SKM-1 treated with dmso at 0.1 percent for 144 hours (cell line): ENCODE data around the gene CUEDC2.
"Not testable (repeated sequence)": the region's sequence is repeated elsewhere in the genome, so short reads cannot be mapped to it uniquely, and the experiment has no call there.

Source experiments
- DNase-seq: peaks from one replicate; lab custom pipeline; 2025; ENCODE audit not compliant: unreplicated experiment; lab: John Stamatoyannopoulos, UW

CUEDC2 gene

DNA sequence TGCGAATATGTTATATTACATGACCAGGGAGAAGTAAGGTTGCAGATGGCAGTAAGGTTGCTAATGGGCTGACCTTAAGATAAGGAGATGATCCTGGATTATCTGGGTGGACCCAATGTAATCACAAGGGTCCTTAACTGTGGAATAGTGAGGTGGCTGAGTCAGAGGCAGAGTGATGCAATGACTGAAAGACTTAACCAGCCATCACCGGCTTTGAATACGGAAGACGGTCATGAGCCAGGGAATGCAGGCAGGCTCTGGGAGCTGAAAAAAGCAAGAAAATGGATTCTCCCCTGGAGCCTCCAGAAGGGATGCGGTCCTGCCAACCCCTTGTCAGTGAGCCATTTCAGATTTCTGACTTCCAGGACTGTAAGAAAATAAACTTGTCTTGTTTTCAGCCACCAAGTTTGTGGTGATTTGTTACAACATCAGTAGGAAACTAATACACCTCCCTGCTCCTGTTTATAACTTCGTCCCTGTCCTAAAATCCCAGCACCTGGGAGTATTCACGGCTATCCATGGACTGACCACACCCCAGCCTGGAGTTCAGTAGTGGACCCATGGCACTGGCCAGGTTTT is 23.6 kb upstream of the CUEDC2 start:
- no peak for DNase-seq

DNA sequence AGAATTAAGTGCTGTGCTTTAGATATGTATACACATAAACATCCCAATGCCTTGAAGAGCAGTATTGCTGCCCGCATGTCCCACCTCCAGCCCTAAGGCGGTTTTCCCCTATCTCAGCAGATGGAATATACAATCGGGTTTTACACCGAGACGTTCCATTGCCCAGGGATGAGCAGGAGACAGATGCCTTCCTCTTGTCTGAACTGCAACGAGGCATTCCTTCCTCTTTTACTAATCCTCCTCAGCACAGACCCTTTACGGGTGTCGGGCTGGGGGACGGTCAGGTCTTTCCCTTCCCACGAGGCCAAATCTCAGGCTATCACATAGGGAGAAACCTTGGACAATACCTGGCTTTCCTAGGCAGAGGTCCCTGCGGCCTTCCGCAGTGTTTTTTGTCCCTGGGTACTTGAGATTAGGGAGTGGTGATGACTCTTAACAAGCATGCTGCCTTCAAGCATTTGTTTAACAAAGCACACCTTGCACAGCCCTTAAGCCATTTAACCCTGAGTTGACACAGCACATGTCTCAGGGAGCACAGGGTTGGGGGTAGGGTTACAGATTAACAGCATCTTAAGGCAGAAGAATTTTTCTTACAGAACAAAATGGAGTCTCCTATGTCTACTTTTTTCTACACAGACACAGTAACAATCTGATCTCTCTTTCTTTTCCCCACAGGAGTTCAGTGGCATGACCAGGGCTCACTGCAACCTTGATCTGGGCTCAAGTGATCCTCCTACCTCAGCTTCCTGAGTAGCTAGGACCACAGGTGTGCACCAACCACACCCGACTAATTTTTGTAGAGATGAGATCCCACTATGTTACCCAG is 22.5 kb upstream of the CUEDC2 start:
- DNase-seq = not testable (repeated sequence)

DNA sequence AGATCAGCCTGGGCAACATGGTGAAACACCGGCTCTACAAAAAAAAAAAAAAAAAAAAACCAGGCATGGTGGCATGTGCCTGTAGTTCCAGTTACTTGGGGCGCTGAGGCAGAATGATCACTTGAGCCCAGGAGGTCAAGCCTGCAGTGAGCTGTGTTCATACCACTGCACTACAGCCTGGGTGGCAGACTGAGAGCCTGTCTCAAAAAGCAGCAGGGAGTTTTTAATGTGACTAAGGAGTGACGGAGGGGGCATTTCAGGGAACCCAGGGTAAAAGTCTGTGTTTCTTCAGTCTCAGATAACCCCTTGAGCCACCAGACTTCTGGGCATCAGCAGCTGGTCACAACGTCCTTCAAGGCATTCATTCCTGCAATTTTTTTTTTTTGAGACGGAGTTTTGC is 21.1 kb upstream of the CUEDC2 start:
- no peak for DNase-seq

GRCh38 chr10:102452672-102453340 is 20.4 kb upstream of the CUEDC2 start:
- DNase-seq = peak; percentile 92

- DNase-seq = no peak
Observed at GRCh38 chr10:102451105-102451969, 19.0 kb upstream of the CUEDC2 start, which contains the start of gene C10orf95. Gene C10orf95 (minus strand): TSS chr10:102451543. CDS start chr10:102451093, 450 bp downstream.

GRCh38 chr10:102450374-102451104 is 18.2 kb upstream of the CUEDC2 start:
- DNase-seq = peak; percentile 79

DNA sequence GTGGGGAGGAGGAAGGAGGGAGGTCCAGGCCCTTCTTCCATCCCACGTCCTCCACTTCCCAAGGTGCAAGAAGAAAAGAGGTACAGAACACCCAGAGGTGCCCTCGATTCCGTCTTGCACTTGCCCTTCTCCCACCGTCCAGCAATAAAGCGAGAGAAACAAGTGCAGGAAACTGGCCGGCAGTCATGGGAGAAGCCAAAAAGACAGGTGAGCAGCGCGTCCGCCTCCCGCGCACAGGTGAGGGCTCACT is 17.7 kb upstream of the CUEDC2 start:
- DNase-seq = no peak

DNA sequence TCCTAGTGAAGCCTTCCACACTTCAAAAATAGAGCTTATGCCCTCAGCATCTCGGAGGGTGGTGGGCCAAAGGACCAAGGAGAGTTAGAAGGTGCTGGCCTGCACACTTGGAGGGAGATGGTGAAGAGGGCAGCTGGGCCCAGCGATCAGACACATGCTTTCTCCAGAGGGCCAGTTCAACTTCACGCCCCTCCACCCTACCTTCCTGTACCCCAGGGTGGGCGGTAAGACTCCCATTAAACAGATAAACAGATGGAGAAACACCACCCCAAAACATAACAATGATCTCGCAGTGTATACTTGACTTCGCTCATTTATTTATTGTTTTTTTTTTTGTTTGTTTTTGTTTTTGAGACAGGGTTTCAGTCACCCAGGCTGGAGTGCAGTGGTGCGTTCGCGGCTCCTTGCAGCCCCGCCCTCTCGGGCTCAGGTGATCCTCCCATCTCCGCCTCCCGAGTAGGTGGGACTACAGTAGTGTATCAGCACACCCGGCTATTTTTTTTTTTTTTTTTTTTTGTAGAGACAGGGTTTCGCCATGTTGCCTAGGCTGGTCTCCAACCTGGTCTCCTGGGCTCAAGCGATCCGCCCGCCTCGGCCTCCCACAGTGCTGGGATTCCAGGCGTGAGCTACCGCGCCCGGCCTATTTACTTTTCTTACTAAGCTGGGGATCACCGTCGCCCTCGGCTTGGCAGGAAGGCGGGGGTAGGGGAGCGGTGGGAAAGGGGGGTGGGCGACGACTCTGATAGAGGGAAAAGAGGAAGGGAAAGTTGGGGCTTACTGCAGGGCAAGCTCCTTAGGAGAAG is 17.1 kb upstream of the CUEDC2 start:
- peak; percentile 34 for DNase-seq

DNA sequence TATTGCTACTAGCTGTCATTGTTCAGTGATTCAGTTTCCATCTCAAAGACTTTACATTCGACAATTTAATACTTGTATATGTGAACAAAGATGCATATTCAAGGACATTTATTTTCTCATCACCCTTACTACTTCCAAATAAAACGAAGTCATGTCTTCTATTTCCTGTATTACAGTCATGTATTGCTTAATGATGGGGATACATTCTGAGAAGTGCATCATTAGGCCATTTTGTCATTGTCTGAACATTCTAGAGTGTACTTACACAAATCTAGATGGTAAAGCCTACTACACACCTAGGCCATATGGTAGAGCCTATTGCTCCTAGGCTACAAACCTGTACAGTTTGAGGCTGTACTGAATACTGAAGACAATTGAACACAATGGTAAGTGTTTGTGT is 12.5 kb upstream of the CUEDC2 start:
- DNase-seq = no peak

GRCh38 chr10:102438374-102438773 is 6.0 kb upstream of the CUEDC2 start:
- DNase-seq = no peak

DNA sequence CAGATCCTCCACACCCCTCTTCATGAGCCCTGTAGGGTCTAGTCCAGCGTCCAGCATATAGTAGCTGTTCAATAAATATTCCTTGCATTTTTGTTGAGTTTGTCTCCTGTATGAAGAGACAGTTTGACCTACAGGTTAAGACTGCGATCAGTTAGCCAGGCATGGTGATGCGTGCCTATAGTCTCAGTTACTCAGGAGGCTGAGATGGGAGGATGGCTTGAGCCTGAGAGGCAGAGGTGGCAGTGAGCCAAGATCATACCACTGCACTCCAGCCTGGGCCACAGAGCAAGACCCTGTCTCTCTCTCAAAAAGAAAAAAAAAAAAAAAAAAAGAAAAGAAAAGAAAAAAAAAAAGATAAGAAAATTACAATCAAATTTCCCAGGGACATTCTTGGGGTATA is 5.1 kb upstream of the CUEDC2 start:
- DNase-seq = no peak

- no peak for DNase-seq
Observed at GRCh38 chr10:102436312-102436711, 3.9 kb upstream of the CUEDC2 start.

DNA sequence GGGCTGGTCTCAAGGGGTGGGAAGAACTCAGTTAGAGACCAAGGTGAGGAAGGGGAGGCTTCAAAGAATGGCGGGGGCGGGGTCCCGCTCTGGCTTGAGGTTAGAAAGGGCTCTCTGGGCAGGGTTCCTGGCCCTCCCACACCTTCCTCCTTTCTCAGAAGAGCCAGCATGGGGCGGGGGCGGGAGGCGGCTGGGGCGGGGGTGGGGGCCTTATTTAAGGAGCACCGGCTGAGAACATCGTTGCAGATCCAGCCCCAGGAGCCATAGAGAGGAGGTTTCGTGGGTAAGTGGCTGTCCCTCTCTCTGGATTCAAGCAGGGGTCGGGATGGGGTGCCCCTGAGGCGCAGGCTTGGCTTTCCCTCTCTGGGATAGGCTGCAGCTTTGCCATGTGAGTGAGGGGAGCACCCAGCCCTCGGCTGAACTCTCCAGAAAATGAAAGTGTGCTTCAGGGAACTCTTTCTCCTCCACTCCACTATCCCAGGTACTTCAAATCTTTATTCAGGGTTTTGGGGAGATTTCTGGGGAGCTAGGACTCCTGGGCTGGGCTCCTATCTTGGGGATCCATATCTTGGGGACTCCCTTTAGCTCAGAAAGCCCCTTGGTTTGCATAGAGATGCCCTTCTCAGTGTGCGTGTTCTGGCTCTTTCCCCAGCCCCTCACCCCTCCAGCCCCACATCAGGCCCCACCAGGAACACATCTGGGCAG is 3.3 kb upstream of the CUEDC2 start:
- DNase-seq = no peak

- DNase-seq = no peak
Observed at GRCh38 chr10:102435133-102435497, 2.7 kb upstream of the CUEDC2 start.

DNA sequence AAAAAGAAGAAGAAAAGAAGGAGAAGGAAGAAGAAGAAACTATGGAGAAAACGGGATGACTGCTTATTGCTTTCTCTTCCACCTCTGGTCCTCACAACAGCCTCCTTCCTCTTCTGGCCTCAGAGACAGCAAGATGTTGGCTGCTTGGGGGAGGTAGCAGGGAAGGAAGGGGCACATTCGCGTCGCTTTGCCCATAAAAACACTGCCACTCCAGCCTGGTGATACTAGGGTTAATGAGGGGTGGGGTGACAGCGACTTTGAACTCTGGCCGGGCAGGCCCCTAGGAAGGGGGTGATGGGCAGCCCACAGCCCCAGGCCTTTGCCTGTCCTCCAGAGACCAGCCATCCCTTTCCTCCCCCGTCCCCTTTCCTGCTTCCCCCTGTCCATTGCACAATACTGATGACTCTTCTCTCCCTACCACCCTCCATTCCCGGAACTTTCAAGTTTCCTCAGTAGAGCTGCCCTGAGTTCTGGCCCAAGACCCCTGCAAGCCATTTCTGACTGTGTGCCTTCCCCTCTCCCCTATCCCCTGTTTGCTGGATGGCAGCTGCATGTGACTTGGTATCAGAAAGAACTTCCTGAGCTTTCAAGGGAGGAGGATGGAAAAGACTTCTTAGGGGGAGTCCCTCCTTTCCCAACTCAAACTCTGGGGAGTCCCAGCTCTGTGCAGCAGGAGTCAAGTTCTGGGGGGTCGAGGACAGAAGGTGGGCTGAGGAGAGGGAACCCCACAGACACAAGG is 2.2 kb upstream of the CUEDC2 start:
- peak; percentile 17 for DNase-seq

DNA sequence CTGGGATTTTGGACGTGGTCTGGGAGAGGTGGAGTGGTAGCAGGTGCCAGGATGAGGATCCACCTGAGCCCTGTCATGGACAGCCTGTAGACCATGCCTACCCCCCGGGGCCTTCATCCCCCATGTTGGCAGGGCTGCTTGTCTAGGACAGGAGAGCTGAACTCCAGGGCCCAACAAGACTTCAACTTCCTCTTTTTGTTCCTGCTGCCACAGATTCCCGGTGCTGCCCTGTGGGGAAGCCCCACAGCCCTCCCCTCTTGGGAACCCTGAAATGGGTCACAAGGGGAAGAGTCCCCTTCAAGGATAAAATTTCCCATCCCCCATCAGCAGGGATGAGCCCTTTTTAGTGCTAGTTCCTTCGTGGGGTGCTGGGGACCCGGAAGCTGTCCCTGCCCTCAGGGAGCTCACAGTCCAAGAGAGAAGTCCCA is 1.3 kb upstream of the CUEDC2 start:
- DNase-seq = peak; percentile 48

DNA sequence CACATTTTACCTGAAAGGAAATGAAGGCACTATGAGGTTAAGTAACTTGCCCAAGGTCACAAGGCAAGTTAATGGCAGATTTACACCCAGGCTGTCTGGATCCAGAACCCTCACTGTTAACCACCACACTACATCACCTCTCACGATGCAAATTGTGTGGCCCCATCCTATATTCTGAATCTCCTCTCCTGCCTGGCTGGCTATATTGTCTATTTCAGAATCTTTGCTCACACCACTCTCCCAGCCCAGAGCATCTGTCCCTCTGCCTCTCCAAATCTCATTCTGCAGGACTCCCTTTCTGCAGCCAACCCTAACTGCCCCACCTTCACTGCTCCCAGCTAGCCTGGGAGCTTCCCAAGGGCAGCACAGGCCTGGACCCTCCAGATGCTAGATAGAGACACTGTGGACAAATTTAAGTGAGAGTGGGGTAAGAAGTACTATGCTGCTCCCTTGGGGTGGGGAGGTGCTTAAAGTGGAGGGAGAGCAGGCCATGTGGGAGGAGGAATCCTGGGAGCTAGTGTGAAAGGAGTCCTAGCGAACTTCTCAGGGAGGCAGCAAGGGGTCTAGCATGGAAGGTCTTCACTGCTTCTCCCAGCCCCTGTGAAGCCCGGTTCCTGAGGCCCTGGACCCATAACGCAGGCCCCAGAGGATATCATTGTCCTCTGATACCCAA is 786 bp downstream of the CUEDC2 start:
- DNase-seq = no peak

DNA sequence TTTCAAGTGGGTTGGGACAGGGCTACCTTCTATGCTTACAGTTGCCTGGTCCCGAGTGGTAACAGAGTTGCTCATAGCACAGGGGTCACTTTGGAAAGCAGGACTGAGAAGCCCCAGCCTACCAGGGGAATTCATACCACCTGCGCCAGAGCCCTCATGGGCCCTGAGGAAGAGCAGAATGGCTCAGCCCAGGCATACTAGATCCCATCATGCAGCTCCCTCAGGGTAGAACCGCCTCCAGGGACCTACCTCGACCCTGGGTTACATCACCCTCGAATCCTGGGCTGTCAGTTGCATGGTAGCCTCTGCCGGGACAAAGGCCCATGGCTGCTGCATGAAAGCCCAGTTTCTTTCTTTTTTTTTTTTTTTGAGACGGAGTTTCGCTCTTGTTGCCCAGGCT is 2.9 kb downstream of the CUEDC2 start:
- DNase-seq = no peak
